ENCODE data around the gene SCN8A. TPM values are rescaled to one million over a fixed set of nuclear protein-coding genes. Genes with fewer than 3 reads are reported as not detected.

Gene SCN8A
- total RNA-seq, 1 donor from 2014 or later = 5.0 TPM

DNA sequence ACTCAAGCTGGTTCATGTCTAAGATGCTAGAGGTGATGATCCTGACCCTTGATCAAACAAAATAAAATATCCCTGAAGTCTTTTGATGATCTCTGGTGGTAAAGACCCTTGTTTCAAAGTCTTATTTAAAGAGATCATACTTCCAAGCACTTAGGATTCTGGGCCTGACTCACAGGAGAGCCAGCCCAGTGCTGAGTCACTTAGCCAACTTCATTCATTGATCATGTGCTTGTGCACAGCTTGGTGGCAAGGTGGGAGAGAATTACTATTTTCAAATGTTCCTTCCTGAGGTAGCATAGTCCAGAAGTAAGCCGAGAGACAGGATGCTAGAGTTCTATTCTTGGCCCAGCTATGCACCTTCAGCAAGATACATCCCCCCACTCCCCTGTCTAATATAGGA is 40.6 kb downstream of the SCN8A start:
- Mint-ChIP-seq H3K9me3 (ENCODE audit: unreplicated experiment) (no peaks in the 10 kb centered on the region), H3K27ac (ENCODE audit: unreplicated experiment) (no peak overlapping the region), H3K27me3 (ENCODE audit: unreplicated experiment) (peaks cover 3% of the 10 kb centered on the region), H3K4me3 (ENCODE audit: unreplicated experiment) (no peak overlapping the region), H3K36me3 (ENCODE audit: low read depth, unreplicated experiment) (no peaks in the 10 kb centered on the region), H3K4me1 (ENCODE audit: unreplicated experiment) (no peaks in the 10 kb centered on the region)
- no peak for DNase-seq (ENCODE audit: low spot score)
- TF ChIP-seq, protein P1, sequence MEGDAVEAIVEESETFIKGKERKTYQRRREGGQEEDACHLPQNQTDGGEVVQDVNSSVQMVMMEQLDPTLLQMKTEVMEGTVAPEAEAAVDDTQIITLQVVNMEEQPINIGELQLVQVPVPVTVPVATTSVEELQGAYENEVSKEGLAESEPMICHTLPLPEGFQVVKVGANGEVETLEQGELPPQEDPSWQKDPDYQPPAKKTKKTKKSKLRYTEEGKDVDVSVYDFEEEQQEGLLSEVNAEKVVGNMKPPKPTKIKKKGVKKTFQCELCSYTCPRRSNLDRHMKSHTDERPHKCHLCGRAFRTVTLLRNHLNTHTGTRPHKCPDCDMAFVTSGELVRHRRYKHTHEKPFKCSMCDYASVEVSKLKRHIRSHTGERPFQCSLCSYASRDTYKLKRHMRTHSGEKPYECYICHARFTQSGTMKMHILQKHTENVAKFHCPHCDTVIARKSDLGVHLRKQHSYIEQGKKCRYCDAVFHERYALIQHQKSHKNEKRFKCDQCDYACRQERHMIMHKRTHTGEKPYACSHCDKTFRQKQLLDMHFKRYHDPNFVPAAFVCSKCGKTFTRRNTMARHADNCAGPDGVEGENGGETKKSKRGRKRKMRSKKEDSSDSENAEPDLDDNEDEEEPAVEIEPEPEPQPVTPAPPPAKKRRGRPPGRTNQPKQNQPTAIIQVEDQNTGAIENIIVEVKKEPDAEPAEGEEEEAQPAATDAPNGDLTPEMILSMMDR (IDR thresholded peaks at IDR 0.05; ENCODE audit: unreplicated experiment) = no peak

DNA sequence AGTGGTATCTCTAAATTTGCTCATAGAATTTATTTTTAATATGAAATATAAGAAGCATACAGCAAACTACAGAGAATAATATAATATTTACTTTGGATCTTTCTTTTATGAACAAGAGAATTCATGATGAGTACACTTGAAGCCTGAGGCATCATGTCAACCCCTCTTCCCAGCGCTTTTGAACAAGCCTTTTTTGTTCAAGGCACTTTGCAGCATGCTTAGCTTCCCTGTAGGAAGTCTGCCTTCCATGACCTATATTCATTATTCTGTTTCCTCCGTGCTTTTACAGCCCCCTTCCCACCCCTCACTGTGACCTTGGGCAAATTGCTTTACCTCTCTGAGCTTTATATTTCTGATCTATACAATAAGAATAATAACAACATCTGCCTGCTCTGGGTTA is 41.6 kb downstream of the SCN8A start:
- Mint-ChIP-seq H3K36me3 (ENCODE audit: low read depth, unreplicated experiment) (no peaks in the 10 kb centered on the region), H3K4me1 (ENCODE audit: unreplicated experiment) (no peaks in the 10 kb centered on the region), H3K27ac (ENCODE audit: unreplicated experiment) (no peak overlapping the region), H3K9me3 (ENCODE audit: unreplicated experiment) (no peaks in the 10 kb centered on the region), H3K27me3 (ENCODE audit: unreplicated experiment) (peaks cover 3% of the 10 kb centered on the region), H3K4me3 (ENCODE audit: unreplicated experiment) (no peak overlapping the region)
- no peak for DNase-seq (ENCODE audit: low spot score)
- TF ChIP-seq, protein P1 (IDR thresholded peaks at IDR 0.05; ENCODE audit: unreplicated experiment) = no peak

DNA sequence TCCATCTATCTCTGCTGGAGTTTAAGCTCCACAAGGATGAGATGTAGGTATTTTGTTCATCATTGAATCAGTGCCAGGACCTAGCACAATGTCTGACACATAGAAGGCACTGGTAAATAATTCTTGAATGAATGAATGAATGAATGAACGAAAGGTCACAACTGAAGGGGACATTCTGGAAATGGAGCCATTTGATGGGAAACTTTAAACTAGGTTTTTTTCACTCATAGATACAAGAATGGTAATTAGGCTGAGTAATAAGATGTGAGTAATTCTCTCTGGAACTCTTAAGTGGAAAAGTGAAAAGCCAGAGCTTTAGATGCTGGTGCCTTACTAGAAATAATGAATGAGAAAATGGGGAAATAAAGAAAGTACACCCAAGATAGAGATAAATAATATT is 44.3 kb downstream of the SCN8A start:
- Mint-ChIP-seq H3K4me3 (ENCODE audit: unreplicated experiment) (no peak overlapping the region), H3K9me3 (ENCODE audit: unreplicated experiment) (no peaks in the 10 kb centered on the region), H3K36me3 (ENCODE audit: low read depth, unreplicated experiment) (no peaks in the 10 kb centered on the region), H3K27ac (ENCODE audit: unreplicated experiment) (no peak overlapping the region), H3K27me3 (ENCODE audit: unreplicated experiment) (no peaks in the 10 kb centered on the region), H3K4me1 (ENCODE audit: unreplicated experiment) (no peaks in the 10 kb centered on the region)
- no peak for DNase-seq (ENCODE audit: low spot score)
- TF ChIP-seq, protein P1 (IDR thresholded peaks at IDR 0.05; ENCODE audit: unreplicated experiment) = no peak

DNA sequence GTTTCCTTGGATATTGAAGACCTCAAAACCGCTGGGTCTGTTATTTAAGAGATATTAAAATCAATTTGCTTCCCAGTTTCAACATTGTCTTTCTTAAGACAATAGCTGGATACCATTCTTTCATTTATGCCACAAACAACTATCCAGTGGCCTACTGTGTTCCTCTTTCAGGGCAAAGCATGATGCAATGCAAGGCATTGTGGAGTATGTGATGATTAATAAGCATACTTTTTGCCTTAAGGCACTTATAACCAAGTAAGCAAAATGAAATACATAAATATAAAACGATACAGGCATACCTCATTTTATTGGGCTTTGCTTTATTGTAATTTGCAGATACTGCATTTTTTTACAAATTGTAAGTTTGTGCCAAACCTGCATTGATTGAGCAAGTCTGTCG is 45.5 kb downstream of the SCN8A start:
- Mint-ChIP-seq H3K36me3 (ENCODE audit: low read depth, unreplicated experiment) (no peaks in the 10 kb centered on the region), H3K27me3 (ENCODE audit: unreplicated experiment) (no peaks in the 10 kb centered on the region), H3K4me3 (ENCODE audit: unreplicated experiment) (no peak overlapping the region), H3K9me3 (ENCODE audit: unreplicated experiment) (no peaks in the 10 kb centered on the region), H3K27ac (ENCODE audit: unreplicated experiment) (no peak overlapping the region), H3K4me1 (ENCODE audit: unreplicated experiment) (no peaks in the 10 kb centered on the region)
- no peak for DNase-seq (ENCODE audit: low spot score)
- TF ChIP-seq, protein P1 (IDR thresholded peaks at IDR 0.05; ENCODE audit: unreplicated experiment) = no peak

DNA sequence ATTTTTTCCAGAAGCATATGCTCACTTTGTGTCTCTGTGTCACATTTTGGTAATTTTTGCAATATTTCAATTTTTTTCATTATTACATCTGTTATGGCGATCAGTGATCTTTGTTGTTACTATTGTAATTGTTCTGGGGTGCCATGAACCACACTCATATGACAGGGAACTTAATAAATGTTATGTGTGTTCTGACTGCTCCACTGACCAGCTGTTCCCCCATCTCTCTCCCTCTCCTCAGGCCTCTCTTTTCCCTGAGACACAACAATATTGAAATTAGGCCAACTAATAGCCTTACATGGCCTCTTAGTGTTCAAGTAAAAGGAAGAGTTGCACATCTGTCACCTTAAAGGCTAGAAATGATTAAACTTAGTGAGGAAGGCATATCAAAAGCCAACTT is 46.0 kb downstream of the SCN8A start:
- no peaks in the 10 kb centered on the region for H3K4me1 Mint-ChIP-seq (ENCODE audit: unreplicated experiment)
- no peak overlapping the region for H3K4me3 Mint-ChIP-seq (ENCODE audit: unreplicated experiment)
- H3K27me3 Mint-ChIP-seq (ENCODE audit: unreplicated experiment) = no peaks in the 10 kb centered on the region
- H3K9me3 Mint-ChIP-seq (ENCODE audit: unreplicated experiment) = no peaks in the 10 kb centered on the region
- H3K36me3 Mint-ChIP-seq (ENCODE audit: low read depth, unreplicated experiment) = no peaks in the 10 kb centered on the region
- H3K27ac Mint-ChIP-seq (ENCODE audit: unreplicated experiment) = no peak overlapping the region
- no peak for DNase-seq (ENCODE audit: low spot score)
- TF ChIP-seq, protein P1 (IDR thresholded peaks at IDR 0.05; ENCODE audit: unreplicated experiment) = no peak
